GM19193 (cell line): ENCODE measurements around the gene HDAC7.

Experiments
- POLR2A ChIP-seq: IDR thresholded peaks from 4 replicates; pipeline ENCODE4 v1.6.1; 2011; ENCODE audit not compliant: insufficient read depth, insufficient read length; ENCODE audit errors: extremely low read depth

HDAC7 gene

GRCh38 chr12:47813511-47814196 lies 6.0 kb downstream of the HDAC7 start:
- no peak for TF ChIP-seq POLR2A

GRCh38 chr12:47812797-47813510 lies 6.7 kb downstream of the HDAC7 start:
- TF ChIP-seq POLR2A: peak; percentile 63

GRCh38 chr12:47811581-47812484 lies 7.9 kb downstream of the HDAC7 start:
- TF ChIP-seq POLR2A: no peak

- no peak for TF ChIP-seq POLR2A
Measured at GRCh38 chr12:47811072-47811396, 8.7 kb downstream of the HDAC7 start.

GRCh38 chr12:47808574-47809365 lies 10.9 kb downstream of the HDAC7 start:
- no peak for TF ChIP-seq POLR2A

GRCh38 chr12:47808050-47808449 lies 11.7 kb downstream of the HDAC7 start:
- TF ChIP-seq POLR2A: peak; percentile 23

- no peak for TF ChIP-seq POLR2A
Measured at GRCh38 chr12:47807338-47807737, 12.4 kb downstream of the HDAC7 start.

- no peak for TF ChIP-seq POLR2A
Measured at GRCh38 chr12:47805417-47805816, 14.3 kb downstream of the HDAC7 start.

- no peak for TF ChIP-seq POLR2A
Measured at GRCh38 chr12:47804171-47804570, 15.5 kb downstream of the HDAC7 start.

GRCh38 chr12:47803191-47803875 lies 16.4 kb downstream of the HDAC7 start:
- TF ChIP-seq POLR2A: no peak

GRCh38 chr12:47802312-47802711 lies 17.4 kb downstream of the HDAC7 start:
- TF ChIP-seq POLR2A: no peak

GRCh38 chr12:47801904-47802246 lies 17.8 kb downstream of the HDAC7 start:
- TF ChIP-seq POLR2A: no peak

- no peak for TF ChIP-seq POLR2A
Measured at GRCh38 chr12:47801170-47801903, 18.4 kb downstream of the HDAC7 start.

- TF ChIP-seq POLR2A: no peak
Measured at GRCh38 chr12:47800582-47800981, 19.1 kb downstream of the HDAC7 start.
